OCI-LY3 (cell line): ENCODE data around the gene MED8.

Experiments
- EZH2phosphoT487 ChIP-seq: fragments of 200-600 bp; shearing (Covaris generic); IDR thresholded peaks from 2 replicates; pipeline ENCODE4 v1.6.1; 2018; ENCODE audit warnings: antibody characterized with exemption, mixed run types, low read depth
- TF ChIP-seq, protein P1 (sequence below): fragments of 200-600, 300-600 bp; sonication (generic); IDR thresholded peaks from 2 replicates; pipeline ENCODE4 v1.5.1; 2014; ENCODE audit warnings: antibody characterized with exemption, low read length, low read depth

DNA sequence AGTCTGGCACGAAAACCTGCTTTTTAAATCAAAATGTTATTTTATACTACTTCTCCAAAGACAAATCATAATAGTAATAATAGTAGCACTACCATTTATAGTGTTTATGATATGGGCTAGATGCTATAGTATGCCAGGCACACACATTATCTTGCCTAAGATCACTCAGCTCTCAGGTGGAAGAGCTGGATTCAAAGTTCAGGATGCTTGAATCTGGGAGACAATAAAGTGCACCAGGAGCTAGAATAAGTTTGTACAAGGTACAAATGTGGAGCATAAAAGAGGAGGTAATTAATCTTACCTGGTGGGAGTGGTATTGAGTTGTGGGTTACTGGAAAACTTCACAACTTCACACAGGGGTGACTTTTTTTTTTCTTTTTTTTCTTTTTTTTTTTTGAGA is 11.8 kb downstream of the MED8 start:
- TF ChIP-seq, protein P1, sequence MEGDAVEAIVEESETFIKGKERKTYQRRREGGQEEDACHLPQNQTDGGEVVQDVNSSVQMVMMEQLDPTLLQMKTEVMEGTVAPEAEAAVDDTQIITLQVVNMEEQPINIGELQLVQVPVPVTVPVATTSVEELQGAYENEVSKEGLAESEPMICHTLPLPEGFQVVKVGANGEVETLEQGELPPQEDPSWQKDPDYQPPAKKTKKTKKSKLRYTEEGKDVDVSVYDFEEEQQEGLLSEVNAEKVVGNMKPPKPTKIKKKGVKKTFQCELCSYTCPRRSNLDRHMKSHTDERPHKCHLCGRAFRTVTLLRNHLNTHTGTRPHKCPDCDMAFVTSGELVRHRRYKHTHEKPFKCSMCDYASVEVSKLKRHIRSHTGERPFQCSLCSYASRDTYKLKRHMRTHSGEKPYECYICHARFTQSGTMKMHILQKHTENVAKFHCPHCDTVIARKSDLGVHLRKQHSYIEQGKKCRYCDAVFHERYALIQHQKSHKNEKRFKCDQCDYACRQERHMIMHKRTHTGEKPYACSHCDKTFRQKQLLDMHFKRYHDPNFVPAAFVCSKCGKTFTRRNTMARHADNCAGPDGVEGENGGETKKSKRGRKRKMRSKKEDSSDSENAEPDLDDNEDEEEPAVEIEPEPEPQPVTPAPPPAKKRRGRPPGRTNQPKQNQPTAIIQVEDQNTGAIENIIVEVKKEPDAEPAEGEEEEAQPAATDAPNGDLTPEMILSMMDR: no peak
- no peak for TF ChIP-seq EZH2phosphoT487
